OCI-LY3 (cell line): Measurements from ENCODE around the gene RGS4.

Experiments
- H2AFZ ChIP-seq: fragments of 200-600, 300-600 bp; shearing (Covaris generic); 2 replicates; pipeline ENCODE4 v1.6.0; 2014; ENCODE audit warnings: antibody characterized with exemption, low read depth, low read length
- H3K27ac ChIP-seq: fragments of 200-600, 300-600 bp; sonication (generic); 2 replicates; pipeline ENCODE4 v1.5.1; 2014; ENCODE audit warnings: mild to moderate bottlenecking, low read length, moderate library complexity, mixed read lengths
- H3K27me3 ChIP-seq: fragments of 200-600, 300-600 bp; sonication (generic); 2 replicates; pipeline ENCODE4 v1.6.1; 2014; ENCODE audit warnings: low read depth, low read length, mixed read lengths
- H3K36me3 ChIP-seq: fragments of 200-600, 300-600 bp; sonication (generic); replicated peaks from 2 replicates; pipeline ENCODE3; 2014; ENCODE audit warnings: low read depth, low read length, mixed read lengths
- H3K4me1 ChIP-seq: fragments of 300-600, 200-600 bp; sonication (generic); 2 replicates; pipeline ENCODE4 v1.6.1; 2014; ENCODE audit warnings: low read length, mixed read lengths
- H3K4me2 ChIP-seq: fragments of 200-600, 300-600 bp; sonication (generic); 2 replicates; pipeline ENCODE4 v1.6.1; 2014; ENCODE audit warnings: low read length, mixed read lengths
- H3K4me3 ChIP-seq: fragments of 300-600, 200-600 bp; sonication (generic); 2 replicates; pipeline ENCODE4 v1.5.1; 2014; ENCODE audit warnings: antibody characterized with exemption, mild to moderate bottlenecking, low read length, moderate library complexity
- H3K79me2 ChIP-seq: fragments of 300-600, 200-600 bp; shearing (Covaris generic); 2 replicates; pipeline ENCODE4 v1.6.1; 2014; ENCODE audit warnings: mild to moderate bottlenecking, low read length, mixed read lengths
- H3K9ac ChIP-seq: fragments of 300-600, 200-600 bp; shearing (Covaris generic); 2 replicates; pipeline ENCODE4 v1.6.0; 2014; ENCODE audit warnings: mild to moderate bottlenecking, low read length, moderate library complexity
- H3K9me3 ChIP-seq: fragments of 200-600, 300-600 bp; shearing (Covaris generic); 2 replicates; pipeline ENCODE4 v1.6.1; 2014; ENCODE audit warnings: low read length, mixed read lengths; ENCODE audit not compliant: insufficient read depth
- H4K20me1 ChIP-seq: fragments of 200-600, 300-600 bp; sonication (generic); 2 replicates; pipeline ENCODE4 v1.6.1; 2016; ENCODE audit warnings: low read length, mixed read lengths; ENCODE audit not compliant: insufficient read depth
- CTCF ChIP-seq: fragments of 200-600, 300-600 bp; sonication (generic); IDR thresholded peaks from 2 replicates; pipeline ENCODE4 v1.5.1; 2014; ENCODE audit warnings: antibody characterized with exemption, low read length, low read depth
- EZH2phosphoT487 ChIP-seq: fragments of 200-600 bp; shearing (Covaris generic); IDR thresholded peaks from 2 replicates; pipeline ENCODE4 v1.6.1; 2018; ENCODE audit warnings: antibody characterized with exemption, mixed run types, low read depth

Gene RGS4

DNA sequence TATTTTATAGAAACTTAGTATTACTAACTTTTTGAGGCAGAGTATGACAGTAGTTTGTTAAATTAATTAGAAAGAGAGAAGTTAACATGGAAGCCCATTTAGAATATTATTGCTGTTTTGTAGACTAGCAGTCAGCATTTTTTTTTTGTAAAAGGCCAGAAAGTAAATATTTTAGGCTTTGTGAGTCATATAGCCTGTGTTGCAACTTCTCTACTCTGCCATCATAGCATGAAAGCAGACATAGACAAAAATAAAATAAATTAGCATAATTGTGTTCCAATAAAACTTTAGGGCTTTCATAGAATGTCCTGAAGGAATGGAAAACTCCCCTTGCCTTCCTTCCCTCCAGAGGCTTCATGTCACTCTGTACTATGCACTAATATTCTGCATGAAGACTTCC, 12.3 kb upstream of the RGS4 start:
- Histone ChIP-seq H2AFZ (no peak overlapping the region), H3K9me3 (no peaks in the 10 kb centered on the region), H3K27ac (no peak overlapping the region), H3K4me1 (no peaks in the 10 kb centered on the region), H3K4me2 (no peak overlapping the region), H3K79me2 (no peaks in the 10 kb centered on the region), H3K36me3 (no peaks in the 10 kb centered on the region), H3K27me3 (peaks cover 15% of the 10 kb centered on the region; the same call in 1 of the 2 replicates), H4K20me1 (no peaks in the 10 kb centered on the region), H3K9ac (no peak overlapping the region), H3K4me3 (no peak overlapping the region)
- TF ChIP-seq CTCF (no peak), EZH2phosphoT487 (no peak)

- Histone ChIP-seq H2AFZ (no peak overlapping the region), H3K4me2 (no peak overlapping the region), H4K20me1 (no peaks in the 10 kb centered on the region), H3K4me1 (no peaks in the 10 kb centered on the region), H3K9ac (no peak overlapping the region), H3K9me3 (no peaks in the 10 kb centered on the region), H3K4me3 (no peak overlapping the region), H3K36me3 (no peaks in the 10 kb centered on the region), H3K79me2 (no peaks in the 10 kb centered on the region), H3K27ac (no peak overlapping the region), H3K27me3 (peaks cover 21% of the 10 kb centered on the region)
- no peak for TF ChIP-seq EZH2phosphoT487
- no peak for TF ChIP-seq CTCF
Measured at GRCh38 chr1:163060343-163061007, 8.7 kb upstream of the RGS4 start.

GRCh38 chr1:163063143-163063542, 6.0 kb upstream of the RGS4 start:
- Histone ChIP-seq H2AFZ (no peak overlapping the region), H3K4me2 (no peak overlapping the region), H3K4me1 (no peaks in the 10 kb centered on the region), H3K4me3 (no peak overlapping the region), H3K79me2 (no peaks in the 10 kb centered on the region), H3K36me3 (no peaks in the 10 kb centered on the region), H3K27ac (no peak overlapping the region), H4K20me1 (no peaks in the 10 kb centered on the region), H3K27me3 (peaks cover 25% of the 10 kb centered on the region), H3K9me3 (no peaks in the 10 kb centered on the region), H3K9ac (no peak overlapping the region)
- TF ChIP-seq CTCF = no peak
- TF ChIP-seq EZH2phosphoT487 = no peak

DNA sequence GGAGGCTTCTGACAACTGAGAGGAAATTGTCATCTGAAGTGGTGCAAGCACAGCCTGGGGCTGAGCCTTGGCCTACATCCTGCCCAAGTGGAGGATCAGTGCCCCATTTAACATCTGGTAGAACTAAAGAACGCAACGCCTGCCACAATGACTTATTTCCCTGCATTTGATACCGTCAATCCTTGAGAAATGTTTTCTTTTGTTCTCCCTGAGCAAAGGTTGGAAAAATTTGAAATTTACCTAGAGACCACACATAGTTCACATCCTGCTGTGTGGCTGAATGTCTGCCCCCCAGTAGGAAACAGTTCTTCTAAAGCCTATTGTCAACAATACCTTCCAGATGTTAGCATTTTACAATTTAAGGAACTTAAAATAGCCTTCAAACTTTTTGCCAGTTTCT, 5.6 kb upstream of the RGS4 start:
- TF ChIP-seq EZH2phosphoT487 = no peak
- TF ChIP-seq CTCF = no peak
- H3K79me2 ChIP-seq = no peaks in the 10 kb centered on the region

More for the DNA sequence above, 5.6 kb upstream of the RGS4 start:
- H3K4me1 ChIP-seq = no peaks in the 10 kb centered on the region
- no peak overlapping the region for H3K9ac ChIP-seq
- no peak overlapping the region for H3K27ac ChIP-seq
- no peaks in the 10 kb centered on the region for H4K20me1 ChIP-seq
- H3K27me3 ChIP-seq = peaks cover 29% of the 10 kb centered on the region
- H3K36me3 ChIP-seq = no peaks in the 10 kb centered on the region
- H2AFZ ChIP-seq = no peak overlapping the region
- H3K4me3 ChIP-seq = no peak overlapping the region
- H3K9me3 ChIP-seq = no peaks in the 10 kb centered on the region
- H3K4me2 ChIP-seq = no peak overlapping the region
